Pulmonary artery endothelial cell (primary cell): Measurements from ENCODE around the gene HSPH1. TPM values are rescaled to one million over a fixed set of nuclear protein-coding genes. Genes with fewer than 3 reads are reported as not detected.
A peak's percentile ranks its signal among the peaks of the same experiment; 100 is the strongest.

Experiments
- DNase-seq: peaks from one replicate; pipeline ENCODE4 v3.0.0-alpha.2; 2011; ENCODE audit warnings: low read depth, low spot score
- total RNA-seq: library from RNA; depleted of rRNA; stranded (reverse); fragments of >200 nt; gene quantifications from 2 replicates; pipeline ENCODE4 v1.2.3, GENCODE V29; 2014

Gene HSPH1
- total RNA-seq, 1 donor from 2014 or later: 31.4 TPM

DNA sequence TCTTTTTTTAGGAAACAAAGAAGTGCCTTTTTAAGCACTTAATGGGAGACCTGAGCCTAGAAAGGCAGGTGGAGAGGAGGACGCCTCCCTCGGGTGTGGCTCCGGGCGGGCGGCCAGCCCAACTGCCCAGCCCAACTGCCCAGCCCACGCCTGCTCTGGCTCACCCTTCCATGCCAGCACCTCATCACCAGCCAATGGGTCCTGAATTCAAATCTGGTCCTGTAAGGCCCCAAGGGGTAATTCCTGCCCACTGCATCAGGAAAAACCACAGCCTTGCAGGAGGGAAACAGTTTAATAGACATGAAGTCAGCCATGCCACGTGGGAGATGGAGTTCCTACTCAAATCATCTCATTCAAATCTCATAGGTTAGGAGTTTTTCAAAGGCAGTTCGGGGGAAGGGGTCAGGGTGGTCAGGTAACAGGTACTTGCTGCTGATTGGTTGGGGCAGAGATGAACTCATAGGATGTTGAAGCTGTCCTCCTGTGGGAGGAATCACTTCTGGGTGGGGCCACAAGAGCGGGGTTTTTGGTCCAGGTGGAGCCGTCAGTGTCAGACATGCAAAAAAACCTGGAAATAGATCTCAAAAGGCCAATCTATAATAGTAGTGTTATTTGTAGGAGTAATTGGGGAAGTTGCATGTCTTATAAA is 64.9 kb downstream of the HSPH1 start:
- no peak for DNase-seq

DNA sequence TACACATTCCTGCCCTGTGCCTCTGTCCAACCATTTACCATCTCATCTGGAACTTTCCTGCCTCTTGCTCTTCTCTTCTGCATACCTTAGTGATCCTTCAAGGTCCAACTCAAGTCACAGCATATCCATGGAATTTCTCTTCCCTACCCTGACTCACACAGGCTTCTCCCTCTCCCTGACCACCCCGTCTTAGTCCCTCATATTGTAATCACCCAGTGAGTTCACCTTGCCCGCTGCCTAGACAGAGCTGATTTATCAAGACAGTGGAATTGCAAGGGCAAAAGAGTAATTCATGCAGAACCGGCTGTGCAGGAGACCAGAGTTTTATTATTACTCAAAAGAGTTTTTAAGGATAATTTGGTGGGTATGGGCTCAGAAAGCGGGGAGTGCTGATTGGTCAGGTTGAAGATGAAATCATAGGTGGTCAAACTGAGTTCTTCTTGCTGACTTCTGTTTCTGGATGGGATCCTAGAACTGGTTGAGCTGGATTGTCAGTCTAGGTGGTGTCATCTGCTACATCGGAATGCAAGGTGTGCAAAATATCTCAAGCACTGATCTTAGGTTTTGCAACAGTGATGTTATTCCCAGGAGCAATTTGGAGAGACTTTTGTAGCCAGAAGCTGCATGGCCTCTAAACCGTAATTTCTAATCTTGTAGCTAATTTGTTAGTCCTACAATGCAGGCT is 67.2 kb downstream of the HSPH1 start:
- DNase-seq: no peak

DNA sequence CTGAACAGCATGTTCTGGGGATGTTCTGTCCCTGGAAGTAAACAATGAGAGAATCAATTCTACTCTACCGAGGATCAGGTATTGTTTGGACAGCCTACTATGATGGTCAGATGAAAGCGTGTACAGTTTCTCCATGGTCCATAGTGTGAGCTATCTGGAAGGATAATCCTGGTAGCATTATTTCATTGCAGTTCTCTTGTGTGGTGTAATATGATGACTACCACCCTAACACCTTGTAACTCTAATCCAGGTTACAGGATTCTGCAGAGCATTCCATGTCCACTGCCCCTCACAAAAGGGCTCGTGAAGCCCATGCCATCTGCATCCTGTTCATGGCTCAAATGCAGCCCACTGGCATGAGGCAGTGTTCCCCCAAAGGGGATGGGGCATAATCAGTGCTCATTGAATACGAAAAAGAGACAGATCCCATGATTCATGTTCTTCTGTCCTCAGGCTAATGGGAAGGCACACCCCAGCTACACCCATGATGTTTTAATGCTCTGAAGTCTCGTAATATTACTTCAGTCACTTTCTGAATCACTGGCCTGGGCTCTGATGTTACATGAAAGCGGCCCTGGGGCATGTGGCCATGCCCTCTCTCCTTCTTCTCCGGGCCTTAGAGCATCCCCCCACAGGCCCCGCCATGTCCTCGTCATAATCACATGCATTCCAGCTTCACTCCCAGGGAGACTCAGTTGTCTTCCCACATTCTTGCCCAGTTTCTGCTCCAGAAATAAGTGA is 68.4 kb downstream of the HSPH1 start:
- no peak for DNase-seq

DNA sequence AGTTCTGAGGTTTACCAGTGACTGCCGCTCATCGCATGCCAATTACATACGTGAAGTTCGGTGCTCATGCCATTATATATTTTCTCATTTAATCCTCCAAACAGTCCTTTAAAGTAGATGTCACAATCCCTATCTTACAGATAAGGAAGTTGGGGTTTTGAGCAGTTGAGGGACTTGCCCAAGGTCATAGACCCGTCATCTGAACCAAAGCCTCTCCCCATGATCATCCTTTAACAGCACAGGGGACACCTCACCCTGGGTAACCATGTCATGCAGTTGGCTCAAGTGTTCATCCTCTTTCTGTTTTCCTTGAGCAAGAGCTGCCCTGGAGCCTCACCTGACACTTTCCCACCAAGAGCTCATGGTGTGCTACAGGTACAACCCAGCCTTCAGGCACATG is 69.1 kb downstream of the HSPH1 start:
- DNase-seq: no peak

DNA sequence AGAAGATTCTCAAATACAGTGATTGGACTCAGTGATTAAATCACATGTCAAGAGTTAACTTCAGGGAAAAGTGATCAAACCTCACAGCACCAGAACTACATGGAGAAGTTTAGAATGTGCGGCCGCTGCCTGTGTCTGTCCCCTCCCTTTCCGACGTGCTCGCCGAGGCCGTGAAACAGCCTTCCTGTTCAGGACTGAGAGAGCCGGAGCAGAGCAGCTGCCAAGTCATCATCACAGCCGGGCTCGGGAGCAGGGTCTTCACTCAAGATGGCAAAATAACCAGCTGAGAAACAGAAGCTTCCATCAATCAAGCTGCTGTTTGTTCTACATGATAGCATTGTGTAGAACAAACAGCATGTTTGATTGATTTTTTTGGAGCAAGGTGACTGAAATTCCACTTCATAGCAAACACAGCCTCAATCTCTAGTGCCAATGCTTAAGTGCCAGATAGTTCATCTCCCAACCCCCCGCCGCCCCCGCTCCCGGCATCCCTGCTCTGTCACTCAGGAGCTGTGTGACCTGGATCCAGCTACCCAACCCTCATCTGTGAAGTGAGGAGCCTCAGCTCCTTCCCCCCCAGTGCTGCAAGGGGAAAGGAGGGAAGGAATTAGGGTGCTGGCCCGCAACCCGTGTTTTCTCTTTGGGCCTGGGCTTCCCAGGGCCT is 70.6 kb downstream of the HSPH1 start:
- DNase-seq: peak; percentile 36

DNA sequence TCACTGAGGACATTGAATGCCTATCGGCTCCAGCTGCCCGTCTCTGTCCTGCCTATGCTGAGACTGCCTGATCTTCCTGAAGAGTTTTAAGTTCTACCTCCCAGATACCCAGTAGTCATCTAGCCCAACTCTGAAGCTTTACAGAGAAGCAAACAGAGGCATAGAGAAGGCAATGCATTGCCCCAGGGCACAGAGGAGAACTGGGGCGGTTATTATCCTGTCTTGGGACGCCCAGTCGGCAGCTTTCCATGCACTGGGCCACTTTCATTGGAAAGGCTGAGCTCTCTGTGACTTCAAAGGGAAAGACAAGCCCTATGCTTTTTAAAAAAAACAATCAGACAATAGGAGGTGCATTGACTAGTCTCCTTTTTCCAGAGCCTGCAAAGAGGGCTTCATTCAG is 71.6 kb downstream of the HSPH1 start:
- no peak for DNase-seq

DNA sequence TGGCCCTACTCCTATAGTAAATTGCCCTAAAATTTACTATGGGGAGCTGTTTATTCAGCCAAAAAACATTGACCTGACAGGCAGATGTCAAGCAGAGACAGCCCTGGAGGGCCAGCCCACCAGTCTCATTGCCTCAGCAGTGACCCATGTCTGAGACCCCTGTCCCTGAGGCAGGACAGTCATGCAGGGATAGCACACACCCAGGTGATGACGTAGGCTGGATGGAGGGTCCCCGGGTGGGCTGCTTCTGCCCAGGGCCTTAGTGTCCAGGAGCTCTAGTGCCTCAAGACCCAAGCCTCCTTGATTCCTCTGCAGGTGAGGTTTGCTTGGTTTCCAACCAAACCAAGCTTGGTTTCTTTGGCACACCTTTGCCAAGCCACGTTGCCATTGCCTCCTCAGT is 72.1 kb downstream of the HSPH1 start:
- DNase-seq: no peak

DNA sequence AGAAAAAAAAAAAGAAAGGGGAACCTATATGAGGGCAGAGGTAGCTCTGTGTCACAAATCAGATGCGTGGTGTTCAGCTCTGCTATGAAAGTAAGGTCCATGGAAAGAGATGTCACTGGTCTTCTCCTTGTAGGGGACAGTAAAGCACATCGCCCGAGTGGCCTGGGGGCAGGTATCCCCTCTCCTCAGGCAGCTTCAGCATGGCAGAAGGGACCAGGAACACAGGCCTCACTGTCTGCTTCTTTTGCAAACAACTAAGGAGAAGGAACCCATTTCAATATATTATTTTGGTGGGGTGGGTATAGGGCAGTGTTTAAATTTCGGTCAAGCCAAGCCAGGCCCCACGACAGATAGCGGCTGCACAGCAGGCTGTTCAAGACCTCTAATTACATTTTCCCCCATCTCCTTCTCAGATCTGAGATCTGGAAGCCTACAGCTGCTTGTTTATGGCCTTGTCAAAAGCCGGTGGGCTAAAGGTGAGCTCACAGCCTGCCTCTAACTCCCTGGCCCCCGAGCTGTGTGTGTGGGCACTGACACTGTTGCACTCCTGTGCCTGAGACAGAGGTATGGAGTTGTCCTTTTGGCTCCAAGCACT is 72.8 kb downstream of the HSPH1 start:
- no peak for DNase-seq

Other genes starting within 250 kb of the HSPH1 start
- not detected in 2 replicates for gene TEX26, start 229.2 kb downstream of the HSPH1 start, total RNA-seq
- 18.9 and 20.2 TPM in 2 replicates for gene B3GLCT, start 38.1 kb upstream of the HSPH1 start, total RNA-seq